ENCODE measurements around the gene ZNF182.

The ZNF182 gene

DNA sequence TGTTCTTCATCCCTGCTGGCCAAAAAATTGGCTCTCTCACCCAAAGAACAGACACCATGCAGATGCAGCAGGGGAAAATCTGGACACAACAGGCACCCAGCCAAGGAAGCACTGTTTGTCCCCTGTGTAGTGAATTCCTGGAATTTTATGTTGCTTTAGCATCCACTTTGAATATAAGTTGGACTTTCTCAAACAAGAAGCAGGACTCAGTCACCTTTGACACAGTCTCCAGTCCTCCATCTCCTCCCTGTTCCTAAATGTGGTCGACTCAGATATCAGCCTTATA is 11.8 kb downstream of the ZNF182 start:
- TF ChIP-seq NFIC (IDR thresholded peaks at IDR 0.05): no peak
- no peak for TF ChIP-seq YY1 (IDR thresholded peaks at IDR 0.05; ENCODE audit: low read depth)
- no peak for TF ChIP-seq CREB1 (IDR thresholded peaks at IDR 0.05; ENCODE audit: low read depth)
- no peak for TF ChIP-seq EGR1 (IDR thresholded peaks at IDR 0.05)
- TF ChIP-seq EP300 (IDR thresholded peaks at IDR 0.05; ENCODE audit: borderline replicate concordance): no peak
- TF ChIP-seq, protein P1, sequence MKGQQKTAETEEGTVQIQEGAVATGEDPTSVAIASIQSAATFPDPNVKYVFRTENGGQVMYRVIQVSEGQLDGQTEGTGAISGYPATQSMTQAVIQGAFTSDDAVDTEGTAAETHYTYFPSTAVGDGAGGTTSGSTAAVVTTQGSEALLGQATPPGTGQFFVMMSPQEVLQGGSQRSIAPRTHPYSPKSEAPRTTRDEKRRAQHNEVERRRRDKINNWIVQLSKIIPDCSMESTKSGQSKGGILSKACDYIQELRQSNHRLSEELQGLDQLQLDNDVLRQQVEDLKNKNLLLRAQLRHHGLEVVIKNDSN (IDR thresholded peaks at IDR 0.05): no peak
- TF ChIP-seq TEAD4 (IDR thresholded peaks at IDR 0.05): no peak
- TF ChIP-seq TAF1 (IDR thresholded peaks at IDR 0.05; ENCODE audit: low read depth): no peak
- TF ChIP-seq, protein P2, sequence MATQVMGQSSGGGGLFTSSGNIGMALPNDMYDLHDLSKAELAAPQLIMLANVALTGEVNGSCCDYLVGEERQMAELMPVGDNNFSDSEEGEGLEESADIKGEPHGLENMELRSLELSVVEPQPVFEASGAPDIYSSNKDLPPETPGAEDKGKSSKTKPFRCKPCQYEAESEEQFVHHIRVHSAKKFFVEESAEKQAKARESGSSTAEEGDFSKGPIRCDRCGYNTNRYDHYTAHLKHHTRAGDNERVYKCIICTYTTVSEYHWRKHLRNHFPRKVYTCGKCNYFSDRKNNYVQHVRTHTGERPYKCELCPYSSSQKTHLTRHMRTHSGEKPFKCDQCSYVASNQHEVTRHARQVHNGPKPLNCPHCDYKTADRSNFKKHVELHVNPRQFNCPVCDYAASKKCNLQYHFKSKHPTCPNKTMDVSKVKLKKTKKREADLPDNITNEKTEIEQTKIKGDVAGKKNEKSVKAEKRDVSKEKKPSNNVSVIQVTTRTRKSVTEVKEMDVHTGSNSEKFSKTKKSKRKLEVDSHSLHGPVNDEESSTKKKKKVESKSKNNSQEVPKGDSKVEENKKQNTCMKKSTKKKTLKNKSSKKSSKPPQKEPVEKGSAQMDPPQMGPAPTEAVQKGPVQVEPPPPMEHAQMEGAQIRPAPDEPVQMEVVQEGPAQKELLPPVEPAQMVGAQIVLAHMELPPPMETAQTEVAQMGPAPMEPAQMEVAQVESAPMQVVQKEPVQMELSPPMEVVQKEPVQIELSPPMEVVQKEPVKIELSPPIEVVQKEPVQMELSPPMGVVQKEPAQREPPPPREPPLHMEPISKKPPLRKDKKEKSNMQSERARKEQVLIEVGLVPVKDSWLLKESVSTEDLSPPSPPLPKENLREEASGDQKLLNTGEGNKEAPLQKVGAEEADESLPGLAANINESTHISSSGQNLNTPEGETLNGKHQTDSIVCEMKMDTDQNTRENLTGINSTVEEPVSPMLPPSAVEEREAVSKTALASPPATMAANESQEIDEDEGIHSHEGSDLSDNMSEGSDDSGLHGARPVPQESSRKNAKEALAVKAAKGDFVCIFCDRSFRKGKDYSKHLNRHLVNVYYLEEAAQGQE (IDR thresholded peaks at IDR 0.05; ENCODE audit: low read depth): no peak
- TF ChIP-seq FOXM1 (IDR thresholded peaks at IDR 0.05; ENCODE audit: borderline replicate concordance, low read depth): no peak
- no peak for TF ChIP-seq ZBTB7A (IDR thresholded peaks at IDR 0.05; ENCODE audit: low read depth)
- no peak for TF ChIP-seq CEBPB (IDR thresholded peaks at IDR 0.05)
- no peak for TF ChIP-seq RAD21 (IDR thresholded peaks at IDR 0.05; ENCODE audit: low read depth)
- TF ChIP-seq, protein P3, sequence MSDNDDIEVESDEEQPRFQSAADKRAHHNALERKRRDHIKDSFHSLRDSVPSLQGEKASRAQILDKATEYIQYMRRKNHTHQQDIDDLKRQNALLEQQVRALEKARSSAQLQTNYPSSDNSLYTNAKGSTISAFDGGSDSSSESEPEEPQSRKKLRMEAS (IDR thresholded peaks at IDR 0.05): no peak
- no peak for TF ChIP-seq TCF12 (IDR thresholded peaks at IDR 0.05; ENCODE audit: low read depth)

DNA sequence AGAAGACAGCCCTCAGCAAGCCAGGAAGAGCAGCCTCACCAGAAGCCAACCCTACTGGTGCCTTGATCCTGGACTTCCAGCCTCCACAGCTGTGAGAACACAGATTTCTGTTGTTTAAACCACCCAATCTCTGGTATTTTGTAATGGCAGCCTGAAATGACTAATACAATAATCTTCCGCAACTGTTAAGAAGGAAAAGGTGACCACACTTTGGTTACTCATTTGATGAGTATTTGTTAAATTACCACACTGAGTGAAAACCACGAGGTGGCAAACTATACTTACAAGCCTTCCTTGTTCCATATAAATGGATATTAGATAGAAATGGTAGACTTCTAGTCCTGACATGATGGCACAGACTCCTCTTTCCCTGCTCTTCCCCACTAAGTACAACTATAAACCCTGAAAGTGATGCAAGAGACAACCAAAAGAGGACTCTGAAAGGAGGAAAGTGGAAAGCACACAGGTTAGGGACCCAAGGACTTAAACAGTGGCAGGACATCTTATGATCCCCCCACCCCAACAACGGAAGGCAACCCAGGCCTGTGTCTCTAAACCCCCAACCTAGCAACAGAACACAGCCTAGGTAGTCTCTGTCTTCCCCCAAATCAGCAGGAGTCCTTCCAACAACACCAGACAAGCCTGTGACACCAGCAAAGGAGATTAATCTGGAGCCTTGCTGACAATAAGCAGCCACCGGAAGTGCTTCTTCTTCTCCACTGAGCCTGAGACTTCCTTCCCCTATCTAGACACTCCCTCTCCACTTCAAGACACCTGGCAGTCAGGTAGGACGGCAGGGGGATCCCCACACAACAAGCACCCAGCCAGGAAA is 12.3 kb downstream of the ZNF182 start:
- TF ChIP-seq TEAD4 (IDR thresholded peaks at IDR 0.05) (no peak), TAF1 (IDR thresholded peaks at IDR 0.05; ENCODE audit: low read depth) (no peak), FOXM1 (IDR thresholded peaks at IDR 0.05; ENCODE audit: borderline replicate concordance, low read depth) (no peak), CEBPB (IDR thresholded peaks at IDR 0.05) (no peak)

DNA sequence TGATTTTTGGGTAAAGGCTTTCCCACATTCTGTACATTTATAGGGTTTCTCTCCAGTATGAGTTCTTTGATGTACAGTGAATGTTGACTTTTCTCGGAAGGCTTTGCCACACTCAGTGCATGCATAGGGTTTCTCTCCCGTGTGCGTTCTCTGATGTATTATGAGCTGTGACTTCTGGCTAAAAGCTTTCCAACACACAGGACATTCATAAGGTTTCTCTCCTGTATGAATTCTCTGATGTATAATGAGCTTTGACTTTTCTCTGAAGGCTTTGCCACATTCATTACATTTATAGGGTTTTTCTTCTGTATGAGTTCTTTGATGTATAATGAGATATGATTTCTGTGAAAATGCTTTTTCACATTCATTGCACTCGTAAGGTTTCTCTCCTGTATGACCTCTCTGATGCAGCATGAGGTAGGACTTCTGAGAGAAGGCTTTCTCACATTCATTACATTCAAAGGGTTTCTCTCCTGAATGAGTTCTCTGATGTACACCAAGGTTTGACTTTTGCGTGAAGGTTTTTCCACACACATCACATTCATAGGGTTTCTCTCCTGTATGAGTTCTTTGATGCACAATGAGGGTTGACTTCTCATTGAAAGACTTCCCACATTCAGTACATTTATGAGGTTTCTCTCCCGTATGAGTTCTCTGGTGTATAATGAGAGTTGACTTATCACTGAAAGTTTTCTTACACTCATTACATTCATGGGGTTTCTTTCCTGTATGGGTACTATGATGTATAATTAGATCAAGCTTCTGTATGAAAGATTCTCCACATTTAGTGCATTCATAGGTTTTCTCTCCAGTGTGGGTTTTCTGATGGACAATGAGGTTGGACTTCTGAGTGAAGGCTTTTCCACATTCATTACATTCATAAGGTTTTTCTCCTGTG is 27.3 kb downstream of the ZNF182 start:
- TF ChIP-seq, protein P1 (IDR thresholded peaks at IDR 0.05): no peak
- TF ChIP-seq TAF1 (IDR thresholded peaks at IDR 0.05; ENCODE audit: low read depth): no peak
- no peak for TF ChIP-seq YY1 (IDR thresholded peaks at IDR 0.05; ENCODE audit: low read depth)
- no peak for TF ChIP-seq NFIC (IDR thresholded peaks at IDR 0.05)
- no peak for TF ChIP-seq RAD21 (IDR thresholded peaks at IDR 0.05; ENCODE audit: low read depth)
- TF ChIP-seq EGR1 (IDR thresholded peaks at IDR 0.05): no peak
- TF ChIP-seq, protein P2 (IDR thresholded peaks at IDR 0.05; ENCODE audit: low read depth): no peak
- TF ChIP-seq ZBTB7A (IDR thresholded peaks at IDR 0.05; ENCODE audit: low read depth): no peak
- no peak for TF ChIP-seq CREB1 (IDR thresholded peaks at IDR 0.05; ENCODE audit: low read depth)

DNA sequence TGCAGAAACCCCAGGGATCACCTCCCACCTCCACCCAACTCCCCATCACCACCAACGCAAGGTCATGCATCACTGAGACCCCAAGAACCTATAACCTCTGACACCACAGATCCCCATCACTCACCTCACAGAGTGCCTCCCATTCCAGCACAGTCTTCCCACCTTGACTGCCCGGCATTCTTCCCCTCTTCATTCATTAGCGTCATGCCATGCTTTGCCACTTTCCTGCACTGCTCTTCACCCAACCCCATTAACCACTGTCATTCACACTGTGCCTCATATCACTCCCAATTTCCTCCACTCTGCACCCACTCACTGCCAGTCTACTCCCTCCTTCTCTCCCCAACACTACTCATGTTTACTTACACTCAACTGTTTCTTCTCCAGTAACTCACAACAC is 30.6 kb downstream of the ZNF182 start:
- TF ChIP-seq FOXM1 (IDR thresholded peaks at IDR 0.05; ENCODE audit: borderline replicate concordance, low read depth) (no peak), EP300 (IDR thresholded peaks at IDR 0.05; ENCODE audit: borderline replicate concordance) (no peak)
- TF ChIP-seq, protein P2 (IDR thresholded peaks at IDR 0.05; ENCODE audit: low read depth): no peak
- TF ChIP-seq, protein P1 (IDR thresholded peaks at IDR 0.05): no peak

Data from Ishikawa (cell line).